HG02763 (cell line): Measurements from ENCODE around the gene KRTAP5-1.

Source experiments
- ATAC-seq: cut with Tn5 transposase; IDR thresholded peaks from one replicate; pipeline ENCODE4 v1.9.1; 2021; ENCODE audit warnings: mild to moderate bottlenecking, moderate library complexity; ENCODE audit not compliant: unreplicated experiment

The KRTAP5-1 gene

DNA sequence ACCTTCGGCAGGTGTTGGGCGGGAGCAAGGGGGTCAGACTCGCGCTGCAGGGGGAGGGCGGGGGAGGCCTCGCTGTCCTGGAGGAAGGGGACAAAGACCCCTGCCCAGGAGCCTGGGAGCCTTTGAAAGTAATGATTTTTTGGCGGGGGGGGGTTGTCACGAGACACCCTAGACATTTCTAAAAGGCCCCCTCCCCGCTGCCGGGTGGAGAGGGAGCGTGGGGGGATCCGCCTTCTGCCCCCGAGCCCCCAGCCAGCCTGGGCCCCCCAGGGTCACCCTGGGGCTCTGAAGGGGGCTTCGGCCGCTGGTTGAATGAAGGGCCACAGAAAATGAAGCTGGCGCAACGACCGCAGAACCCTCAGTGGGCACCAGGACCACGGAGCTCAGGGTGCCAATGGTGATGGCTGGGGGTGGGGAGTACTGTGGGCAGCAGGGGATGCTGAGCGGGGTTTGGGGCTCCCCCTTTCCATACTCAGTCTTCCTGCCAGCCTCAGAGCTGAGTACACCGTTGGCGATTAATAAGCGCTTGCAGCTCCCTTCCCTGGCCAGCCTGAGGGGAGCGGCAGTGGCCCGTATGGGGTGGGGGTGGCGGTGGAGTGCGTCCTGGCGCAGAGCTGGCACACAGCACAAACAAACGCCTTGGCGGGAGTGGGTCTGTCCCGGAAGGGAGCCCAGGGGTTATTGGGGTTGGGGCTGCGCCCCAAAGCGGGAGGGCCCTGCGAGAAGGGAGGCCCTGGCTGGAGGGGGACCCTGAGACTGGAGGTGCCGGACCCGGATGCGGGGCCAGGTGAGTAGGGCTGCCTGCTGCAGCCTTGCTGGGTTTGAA is 11.8 kb downstream of the KRTAP5-1 start:
- ATAC-seq: no peak

GRCh38 chr11:1572197-1573076 is 12.6 kb downstream of the KRTAP5-1 start, which contains the start of gene DUSP8:
Gene DUSP8 (minus strand): TSS chr11:1572271. CDS start chr11:1565826, 6,445 bp downstream.
- ATAC-seq: no peak

- no peak for ATAC-seq
Measured at GRCh38 chr11:1571760-1572196, 13.3 kb downstream of the KRTAP5-1 start.

DNA sequence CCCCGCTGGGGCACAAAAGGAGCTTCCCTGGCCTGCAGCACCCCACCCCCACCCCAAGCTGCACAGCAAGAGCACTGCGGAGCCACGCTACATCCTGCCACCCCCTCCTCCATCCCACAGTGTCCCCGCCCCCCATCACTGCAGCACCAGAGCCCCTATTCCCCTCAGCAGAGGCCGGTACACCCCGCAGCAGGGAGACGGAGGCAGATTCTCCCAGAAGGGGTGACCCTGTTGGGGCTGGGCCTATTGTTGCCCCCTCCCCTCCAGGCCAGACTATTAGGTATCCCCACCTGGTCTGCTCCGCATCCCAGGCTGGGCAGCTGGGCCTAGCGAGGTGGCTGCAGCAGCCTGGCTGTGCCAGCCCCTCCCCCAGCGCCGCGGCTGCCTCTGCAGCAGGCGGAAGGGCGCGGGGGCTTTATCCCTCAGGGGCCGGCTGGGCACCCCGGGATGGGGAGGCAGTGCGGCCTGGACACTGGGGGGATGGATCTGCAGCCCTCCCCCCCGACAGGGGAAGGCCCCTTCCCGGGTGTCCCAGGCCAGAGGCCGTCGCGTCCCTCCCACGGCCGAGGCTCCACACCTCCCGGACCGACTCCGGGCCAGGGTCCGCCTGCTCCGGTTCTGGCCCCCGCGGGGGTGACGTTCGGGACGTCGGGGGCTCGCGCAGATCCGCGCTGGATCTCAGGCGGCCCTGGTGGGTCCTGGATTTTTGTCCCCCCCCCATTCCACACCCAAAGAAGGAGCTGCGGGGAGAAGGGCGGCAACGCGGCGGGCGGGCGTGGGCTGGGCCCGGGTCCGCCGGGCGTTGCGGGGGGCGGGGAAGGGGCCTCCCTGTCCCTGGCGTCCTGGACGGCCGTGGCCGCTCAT is 14.0 kb downstream of the KRTAP5-1 start:
- ATAC-seq: no peak

GRCh38 chr11:1570531-1570895 is 14.6 kb downstream of the KRTAP5-1 start:
- ATAC-seq: no peak

DNA sequence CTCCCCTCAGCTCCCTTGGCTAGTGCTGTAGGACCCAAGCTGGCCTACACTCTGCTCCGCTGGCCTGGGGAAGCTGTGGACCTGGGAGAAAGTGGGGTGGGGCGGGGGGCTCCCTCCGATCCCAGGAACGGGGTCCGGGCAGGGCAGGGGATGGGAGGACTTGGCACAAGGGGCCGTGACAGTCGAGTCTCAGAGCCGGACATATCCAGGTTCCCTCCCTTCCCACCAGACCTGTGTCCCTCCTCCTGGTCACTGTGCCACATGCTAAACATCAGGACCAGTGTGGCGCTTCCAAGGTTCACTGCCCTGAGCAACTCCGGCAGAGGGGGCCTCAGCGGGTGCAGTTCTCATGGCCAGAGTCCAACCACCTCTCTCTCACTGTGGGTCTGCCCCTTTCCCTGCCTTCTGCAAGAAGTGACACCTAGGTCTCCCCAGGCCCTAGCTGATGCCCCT is 15.1 kb downstream of the KRTAP5-1 start:
- no peak for ATAC-seq

GRCh38 chr11:1569251-1569780 is 15.8 kb downstream of the KRTAP5-1 start:
- ATAC-seq: no peak

DNA sequence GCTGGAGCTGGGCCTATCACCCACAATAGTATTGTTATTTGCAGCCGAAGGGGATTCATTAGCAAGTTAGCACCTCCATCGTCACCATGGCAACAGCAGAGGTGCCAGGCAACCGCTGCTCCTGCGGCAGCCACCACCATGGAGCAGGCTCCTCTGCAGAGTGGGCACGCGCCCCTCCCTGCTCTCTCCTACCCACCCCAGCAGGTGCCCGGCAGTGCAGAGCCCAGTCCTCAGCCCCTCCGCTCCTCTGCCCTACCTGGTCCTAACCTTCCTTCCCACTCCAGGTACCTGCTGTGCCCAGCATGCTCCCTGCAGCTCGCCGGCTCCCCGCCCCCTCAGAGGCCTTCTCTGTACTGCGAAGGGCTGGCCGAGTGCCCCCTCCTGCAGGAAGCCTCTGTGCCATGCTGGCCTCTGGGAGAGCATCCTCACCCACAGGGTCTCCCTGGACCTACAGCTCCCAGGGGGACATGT is 16.6 kb downstream of the KRTAP5-1 start:
- no peak for ATAC-seq

- no peak for ATAC-seq
Measured at GRCh38 chr11:1567721-1568100, 17.4 kb downstream of the KRTAP5-1 start.

DNA sequence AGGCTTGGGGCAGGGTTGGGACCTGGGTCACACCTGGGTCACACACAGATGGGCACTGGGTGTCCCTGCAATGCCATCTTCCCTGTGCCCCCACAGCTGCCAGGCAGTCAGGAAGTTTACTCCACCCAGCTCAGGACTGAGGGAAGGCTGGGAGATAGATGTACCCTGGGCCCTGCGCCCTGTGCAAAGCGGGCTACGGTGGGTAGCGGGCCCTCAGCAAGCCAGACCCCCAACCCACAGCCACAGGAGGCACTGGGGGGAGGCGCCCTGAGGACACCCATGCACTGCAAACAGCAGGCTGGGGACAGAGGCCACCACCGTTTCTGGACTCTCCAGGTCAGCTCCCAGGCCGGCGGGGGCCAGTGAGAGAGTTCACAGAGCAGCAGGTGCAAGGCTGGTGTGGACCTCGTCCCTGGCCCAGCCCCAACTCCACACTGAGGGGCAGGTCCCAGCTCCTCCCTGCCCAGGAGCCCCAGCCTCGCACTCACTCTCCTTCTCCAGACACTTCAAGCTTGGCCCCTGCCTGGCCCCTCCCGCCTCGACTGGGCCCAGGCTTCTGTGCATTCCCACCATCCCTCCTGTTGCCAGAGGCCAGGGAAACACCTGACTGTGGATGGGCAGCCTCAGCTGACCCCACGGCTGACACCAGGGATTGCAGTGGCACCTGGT is 17.9 kb downstream of the KRTAP5-1 start:
- no peak for ATAC-seq

DNA sequence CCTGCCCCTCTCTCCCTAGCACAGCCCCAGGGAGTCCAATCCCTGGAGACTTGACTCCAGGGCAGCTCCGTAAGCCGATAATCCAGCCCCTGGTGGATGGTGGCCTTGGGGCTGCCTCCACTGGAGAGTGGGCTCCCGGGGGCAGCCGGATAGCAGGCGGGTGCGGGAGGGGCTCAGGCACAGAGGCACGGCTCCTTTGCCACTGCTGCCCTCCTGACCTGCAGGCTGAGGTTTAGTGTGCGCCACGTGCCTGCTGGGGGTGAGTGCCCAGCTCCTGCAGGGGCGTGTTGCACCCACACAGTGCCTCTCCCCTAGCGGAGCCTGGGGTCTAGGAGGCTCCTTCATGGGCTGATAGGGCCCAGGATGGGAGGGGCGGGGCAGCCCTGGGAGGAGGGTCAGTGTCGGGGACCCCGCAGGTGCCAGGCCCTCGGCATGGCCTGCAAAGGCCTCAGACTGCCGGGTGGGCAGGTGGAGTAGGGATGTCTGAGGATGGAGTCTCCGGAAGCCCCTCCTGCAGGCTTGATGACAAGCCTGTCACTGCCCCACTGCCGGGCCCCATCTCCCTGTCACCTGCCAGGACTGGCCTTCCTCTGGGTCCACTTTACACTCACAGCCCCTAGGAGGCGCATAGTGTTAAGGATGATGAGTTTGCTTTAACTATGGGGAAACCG is 18.6 kb downstream of the KRTAP5-1 start:
- ATAC-seq: no peak

- no peak for ATAC-seq
Measured at GRCh38 chr11:1565904-1566247, 19.2 kb downstream of the KRTAP5-1 start.

DNA sequence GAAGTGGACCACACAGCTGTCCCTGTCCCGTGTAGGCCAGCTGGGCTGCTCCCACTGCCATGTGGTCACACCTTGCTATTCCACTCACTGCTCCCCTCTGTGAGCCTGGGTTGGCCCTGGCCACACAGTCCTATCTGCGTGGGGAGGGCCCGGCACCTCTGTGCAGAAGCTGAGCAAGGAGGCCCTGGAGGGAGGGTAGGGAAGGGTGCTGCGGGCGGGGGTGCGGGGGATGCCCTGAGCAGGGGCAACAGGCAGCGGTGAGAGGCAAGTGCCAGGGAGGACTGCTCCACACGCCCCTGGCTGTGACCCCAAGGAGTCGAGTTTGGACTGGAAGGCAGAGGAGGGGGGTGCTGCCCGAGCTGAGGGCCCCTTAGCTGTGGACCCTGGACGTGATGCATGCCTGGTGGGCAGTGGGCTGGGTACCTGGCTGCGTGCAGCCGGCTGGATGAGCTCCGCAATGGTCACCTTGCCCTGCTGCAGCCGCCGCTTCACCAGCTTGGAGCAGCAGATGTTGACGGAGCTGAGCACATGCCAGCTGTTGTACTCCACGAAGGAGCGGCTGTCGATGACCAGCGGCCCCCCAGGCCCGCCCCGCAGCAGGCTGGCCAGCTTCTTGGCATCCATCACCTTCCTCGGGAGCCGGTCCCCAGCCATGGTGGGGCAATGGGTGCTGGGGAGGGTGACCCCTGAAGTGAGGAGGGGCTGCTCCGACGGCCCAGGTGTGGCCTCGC is 19.7 kb downstream of the KRTAP5-1 start:
- ATAC-seq: no peak

GRCh38 chr11:1564535-1565172 is 20.4 kb downstream of the KRTAP5-1 start:
- ATAC-seq: no peak

GRCh38 chr11:1563697-1564534 is 21.2 kb downstream of the KRTAP5-1 start:
- ATAC-seq: no peak

DNA sequence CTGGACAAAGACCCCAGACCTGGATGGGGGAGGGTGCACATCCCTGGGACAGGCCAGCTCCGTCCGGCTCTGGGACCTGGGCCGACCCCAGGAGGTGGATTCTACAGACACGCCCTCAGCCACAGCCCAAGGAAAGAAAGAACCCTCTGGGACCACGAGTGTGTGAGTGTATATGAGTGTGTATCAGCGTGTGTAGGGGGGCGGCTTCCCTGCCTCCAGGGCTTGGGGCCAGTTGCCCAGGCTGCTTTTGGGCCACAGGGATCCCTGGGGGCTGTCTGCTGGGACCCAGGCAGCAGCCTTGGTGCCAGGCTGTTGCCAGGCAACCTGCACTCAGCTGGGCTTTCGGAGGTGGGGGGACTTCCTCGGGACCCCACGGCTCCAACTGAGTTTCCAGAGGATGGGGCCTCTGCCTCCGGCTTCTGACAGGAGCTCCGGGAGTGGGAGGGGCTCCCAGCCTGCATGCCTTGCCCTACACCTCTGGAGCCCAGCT is 21.9 kb downstream of the KRTAP5-1 start:
- ATAC-seq: no peak

GRCh38 chr11:1562469-1563148 is 22.5 kb downstream of the KRTAP5-1 start:
- ATAC-seq: no peak
